Omental fat pad (tissue), 4 donors: ENCODE data around the gene TBC1D10A. TPM values are rescaled to one million over a fixed set of nuclear protein-coding genes. Genes with fewer than 3 reads are reported as not detected.
A peak's percentile ranks its signal among the peaks of the same experiment; 100 is the strongest.

Experiments
- ATAC-seq: fragments of 150-250 bp; one replicate; pipeline ENCODE4 v1.9.1; 2016; ENCODE audit warnings: mild to moderate bottlenecking, moderate library complexity; ENCODE audit not compliant: low FRiP score
- DNase-seq: peaks from one replicate; pipeline ENCODE4 v3.0.0-alpha.2; 2019; ENCODE audit warnings: low spot score
- total RNA-seq, 4 donors: library from RNA; depleted of rRNA; stranded (reverse); fragments of >200 nt; gene quantifications; one replicate each; pipeline ENCODE4 v1.1.0, GENCODE V29; 2016
- TF ChIP-seq, protein P1 (sequence below), 3 donors: fragments of 450-650 bp; IDR thresholded peaks; one replicate each; pipeline ENCODE4 v1.5.1; 2016 to 2017; ENCODE audit warnings: antibody characterized with exemption in 3 of 3, mild to moderate bottlenecking in 3 of 3, moderate library complexity in 2 of 3

Gene TBC1D10A
- total RNA-seq, 4 donors from 2014 or later: 17.5 to 42.1 (median 26.0) TPM

DNA sequence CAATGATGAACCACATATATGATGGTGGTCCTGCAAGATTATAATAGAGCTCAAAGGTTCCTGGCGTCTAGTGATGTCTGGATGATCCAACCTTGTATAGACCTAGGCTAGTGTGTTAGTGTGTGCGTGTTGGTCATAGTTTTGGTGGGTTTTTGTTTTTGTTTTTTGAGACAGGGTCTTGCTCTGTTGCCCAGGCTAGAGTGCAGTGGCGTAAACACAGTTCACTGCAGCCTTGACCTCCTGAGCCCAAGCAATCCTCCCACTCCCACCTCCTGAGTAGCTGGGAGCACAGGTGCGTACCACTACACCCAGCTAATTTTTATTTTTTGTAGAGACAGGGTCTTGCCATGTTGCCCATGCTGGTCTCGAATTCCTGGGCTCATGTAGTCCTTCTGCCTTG, 46.8 kb downstream of the TBC1D10A start:
- TF ChIP-seq, protein P1, sequence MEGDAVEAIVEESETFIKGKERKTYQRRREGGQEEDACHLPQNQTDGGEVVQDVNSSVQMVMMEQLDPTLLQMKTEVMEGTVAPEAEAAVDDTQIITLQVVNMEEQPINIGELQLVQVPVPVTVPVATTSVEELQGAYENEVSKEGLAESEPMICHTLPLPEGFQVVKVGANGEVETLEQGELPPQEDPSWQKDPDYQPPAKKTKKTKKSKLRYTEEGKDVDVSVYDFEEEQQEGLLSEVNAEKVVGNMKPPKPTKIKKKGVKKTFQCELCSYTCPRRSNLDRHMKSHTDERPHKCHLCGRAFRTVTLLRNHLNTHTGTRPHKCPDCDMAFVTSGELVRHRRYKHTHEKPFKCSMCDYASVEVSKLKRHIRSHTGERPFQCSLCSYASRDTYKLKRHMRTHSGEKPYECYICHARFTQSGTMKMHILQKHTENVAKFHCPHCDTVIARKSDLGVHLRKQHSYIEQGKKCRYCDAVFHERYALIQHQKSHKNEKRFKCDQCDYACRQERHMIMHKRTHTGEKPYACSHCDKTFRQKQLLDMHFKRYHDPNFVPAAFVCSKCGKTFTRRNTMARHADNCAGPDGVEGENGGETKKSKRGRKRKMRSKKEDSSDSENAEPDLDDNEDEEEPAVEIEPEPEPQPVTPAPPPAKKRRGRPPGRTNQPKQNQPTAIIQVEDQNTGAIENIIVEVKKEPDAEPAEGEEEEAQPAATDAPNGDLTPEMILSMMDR (IDR thresholded peaks at IDR 0.05): no peak
- DNase-seq: no peak
- no peak for ATAC-seq

DNA sequence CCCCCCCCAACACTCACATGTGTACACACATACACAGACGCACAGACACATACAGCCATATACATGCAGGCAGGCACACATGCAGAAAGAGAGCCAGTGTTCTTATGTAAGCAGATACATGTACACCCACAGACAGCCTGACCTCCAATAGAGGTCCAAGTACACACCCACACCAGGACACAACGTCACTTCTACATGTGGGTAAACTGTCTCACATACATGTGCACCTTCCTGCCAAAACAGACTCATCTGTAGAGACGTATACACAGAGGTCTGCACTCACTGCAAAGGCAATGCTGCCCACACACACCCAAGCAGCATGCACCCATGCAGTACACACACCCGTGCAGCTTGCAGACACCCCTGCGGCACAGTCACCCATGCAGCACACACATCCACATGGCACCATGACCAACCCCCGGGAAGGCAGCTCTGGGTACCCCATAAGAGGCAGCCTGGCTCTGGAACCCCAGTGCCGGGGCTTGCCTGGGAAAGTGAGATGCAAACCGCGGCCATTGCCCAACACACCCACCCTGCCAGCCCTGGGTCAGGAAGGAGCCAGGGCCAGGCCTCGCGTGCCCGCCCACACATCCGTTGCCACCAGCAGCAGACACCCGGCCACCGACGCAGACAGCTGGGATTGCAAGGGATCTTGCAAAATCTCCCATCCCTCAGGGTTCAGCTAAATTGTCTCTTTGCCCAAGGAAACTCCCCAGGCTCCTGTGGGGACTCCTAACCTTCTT, 47.5 kb downstream of the TBC1D10A start:
- ATAC-seq: peak; percentile 45
- TF ChIP-seq, protein P1 (IDR thresholded peaks at IDR 0.05): no peak
- DNase-seq: no peak

DNA sequence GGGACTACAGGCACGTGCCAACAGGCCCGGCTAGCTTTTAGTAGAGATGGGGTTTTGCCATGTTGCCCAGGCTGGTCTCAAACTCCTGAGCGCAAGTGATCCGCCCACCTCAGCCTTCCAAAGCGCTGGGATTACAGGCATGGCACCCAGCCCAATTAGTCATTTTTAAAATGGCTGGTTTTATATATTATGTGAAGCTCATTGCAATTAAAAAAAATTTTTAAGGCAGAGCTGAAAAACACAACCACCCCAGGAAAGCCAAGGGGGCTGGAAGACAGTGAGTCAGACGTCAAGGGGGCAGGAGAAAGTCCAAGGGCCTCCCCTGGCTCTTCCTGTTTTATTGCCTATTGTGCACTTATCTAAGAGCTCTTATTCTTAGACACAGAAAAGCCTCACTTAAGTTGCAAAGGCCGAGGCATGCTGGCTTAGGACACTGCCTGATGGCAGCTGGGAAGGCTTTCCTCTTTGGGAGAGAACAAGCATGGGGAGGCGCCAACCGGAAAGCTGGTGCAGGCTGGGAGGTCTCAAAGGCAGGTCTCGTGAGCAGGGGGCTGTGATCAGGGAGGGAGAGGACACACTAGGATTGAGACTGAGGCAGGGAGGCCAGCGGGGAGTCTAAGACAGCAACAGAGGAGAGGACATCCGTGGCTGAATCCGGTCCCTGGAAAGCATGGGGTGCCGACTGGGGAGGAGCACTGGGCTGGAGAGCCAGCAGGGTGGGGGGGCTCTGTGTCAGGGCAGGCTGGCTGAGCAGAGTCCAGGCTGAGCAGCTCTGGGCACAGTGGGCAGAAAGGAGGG, 49.0 kb downstream of the TBC1D10A start:
- no peak for DNase-seq
- peak; percentile 5 for ATAC-seq
- TF ChIP-seq, protein P1 (IDR thresholded peaks at IDR 0.05): no peak

DNA sequence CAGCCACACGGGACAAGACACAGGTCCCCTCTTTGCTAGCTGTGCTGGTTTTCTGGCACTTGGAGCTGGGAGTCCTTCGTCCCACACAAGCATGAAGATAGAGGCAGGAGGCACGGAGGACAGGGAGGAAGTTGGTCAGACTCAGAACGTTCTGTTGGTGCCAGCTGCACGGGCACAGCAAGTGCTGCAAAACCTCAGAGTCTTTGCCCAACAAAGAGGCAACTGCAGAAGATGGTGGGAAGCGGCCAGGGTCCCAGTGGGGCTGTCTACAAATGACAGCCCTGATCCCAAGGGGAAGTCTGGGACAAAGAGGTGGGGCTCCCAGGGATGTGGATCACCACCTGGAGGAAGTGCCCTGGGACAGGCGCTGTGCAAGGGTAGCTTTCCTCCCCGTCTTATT, 50.7 kb downstream of the TBC1D10A start:
- no peak for DNase-seq
- TF ChIP-seq, protein P1 (IDR thresholded peaks at IDR 0.05): no peak
- no peak for ATAC-seq

DNA sequence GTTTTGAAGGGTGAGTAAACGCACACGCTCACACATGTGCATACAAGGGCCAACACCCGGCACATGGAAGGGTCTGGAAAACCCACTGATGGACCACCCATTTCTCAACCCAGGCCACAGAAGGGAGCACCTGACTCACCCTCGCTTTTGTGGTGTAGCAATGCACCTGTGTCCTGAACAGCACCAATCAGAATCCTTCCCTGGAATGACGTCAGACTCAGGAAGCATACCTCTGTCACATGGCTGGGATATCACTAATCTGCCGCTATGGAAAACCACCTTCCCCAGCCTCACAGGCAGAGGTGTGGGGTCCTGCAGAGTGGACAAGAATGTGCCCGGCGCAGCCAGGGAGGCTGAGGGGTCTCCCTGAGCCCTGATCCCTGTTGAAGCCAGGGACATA, 51.1 kb downstream of the TBC1D10A start:
- TF ChIP-seq, protein P1 (IDR thresholded peaks at IDR 0.05): no peak
- DNase-seq (no peak), ATAC-seq (no peak)

DNA sequence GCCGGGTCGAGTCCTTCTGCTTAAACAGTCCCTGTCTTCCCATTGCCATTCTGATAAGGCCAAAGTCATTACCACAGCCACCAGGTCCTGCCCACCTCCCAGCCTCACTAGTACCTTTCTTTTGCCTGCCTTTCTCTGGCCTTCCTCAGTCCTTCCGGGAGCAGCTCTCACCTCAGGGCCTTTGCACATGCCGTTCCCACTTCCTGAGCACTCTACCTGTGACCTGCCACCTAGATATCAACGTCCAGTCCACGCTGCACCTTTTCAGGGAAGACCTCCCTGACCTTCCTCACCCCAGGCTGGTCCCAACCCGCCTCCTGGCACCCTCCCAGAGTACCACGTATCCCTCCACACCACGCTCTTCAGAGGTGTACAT, 52.3 kb downstream of the TBC1D10A start:
- no peak for ATAC-seq
- TF ChIP-seq, protein P1 (IDR thresholded peaks at IDR 0.05): no peak
- no peak for DNase-seq
